ENCODE data around the gene RRP1B. TPM values are rescaled to one million over a fixed set of nuclear protein-coding genes. Genes with fewer than 3 reads are reported as not detected.
"Not testable (repeated sequence)": the region's sequence is repeated elsewhere in the genome, so short reads cannot be mapped to it uniquely, and the experiment has no call there.

The RRP1B gene
- total RNA-seq, 1 experiment from 2014 or later = 37.9 TPM

- no peaks in the 10 kb centered on the region for H3K27me3 ChIP-seq (replicated peaks)
- no peaks in the 10 kb centered on the region for H3K36me3 ChIP-seq
- peak overlapping the region; percentile 1; the same call in 1 of the 2 replicates for H3K27ac ChIP-seq
- DNase-seq (ENCODE audit: low read depth in 1 of 2, low spot score in 2 of 2) = peak; percentile 87 to 94
- H3K4me1 ChIP-seq (replicated peaks) = peaks cover 24% of the 10 kb centered on the region
- no peaks in the 10 kb centered on the region for H3K9me3 ChIP-seq (replicated peaks)
- no peak overlapping the region for H3K4me3 ChIP-seq
These were observed 12.7 kb upstream of the RRP1B start for GRCh38 chr21:43646550-43647260.

- H3K36me3 ChIP-seq = no peaks in the 10 kb centered on the region
- no peak overlapping the region for H3K4me3 ChIP-seq
- peaks cover 24% of the 10 kb centered on the region for H3K4me1 ChIP-seq (replicated peaks)
- H3K27ac ChIP-seq = no peak overlapping the region
- no peaks in the 10 kb centered on the region for H3K27me3 ChIP-seq (replicated peaks)
- DNase-seq (ENCODE audit: low read depth in 1 of 2, low spot score in 2 of 2) = no peak
- H3K9me3 ChIP-seq (replicated peaks) = no peaks in the 10 kb centered on the region
These were observed 11.2 kb upstream of the RRP1B start for GRCh38 chr21:43648171-43648570.

- H3K27ac ChIP-seq; H3K9me3 ChIP-seq (replicated peaks); H3K27me3 ChIP-seq (replicated peaks); DNase-seq (ENCODE audit: low read depth in 1 of 2, low spot score in 2 of 2); H3K36me3 ChIP-seq; H3K4me3 ChIP-seq: not testable (repeated sequence)
- peaks cover 18% of the 10 kb centered on the region for H3K4me1 ChIP-seq (replicated peaks)
These were observed 7.4 kb upstream of the RRP1B start for GRCh38 chr21:43651926-43652325.

- DNase-seq (ENCODE audit: low read depth in 1 of 2, low spot score in 2 of 2) = no peak
- H3K4me1 ChIP-seq (replicated peaks) = peaks cover 18% of the 10 kb centered on the region
- H3K9me3 ChIP-seq (replicated peaks) = no peaks in the 10 kb centered on the region
- no peak overlapping the region for H3K27ac ChIP-seq
- no peak overlapping the region for H3K4me3 ChIP-seq
- no peaks in the 10 kb centered on the region for H3K27me3 ChIP-seq (replicated peaks)
- H3K36me3 ChIP-seq = no peaks in the 10 kb centered on the region
These were observed 6.7 kb upstream of the RRP1B start for GRCh38 chr21:43652616-43653015.

GRCh38 chr21:43653626-43654025 is 5.7 kb upstream of the RRP1B start:
- no peak overlapping the region for H3K4me3 ChIP-seq
- H3K9me3 ChIP-seq (replicated peaks) = no peaks in the 10 kb centered on the region
- no peak for DNase-seq (ENCODE audit: low read depth in 1 of 2, low spot score in 2 of 2)
- H3K36me3 ChIP-seq = no peaks in the 10 kb centered on the region
- no peak overlapping the region; the same call in 1 of the 2 replicates for H3K27ac ChIP-seq
- no peaks in the 10 kb centered on the region for H3K27me3 ChIP-seq (replicated peaks)
- peaks cover 21% of the 10 kb centered on the region for H3K4me1 ChIP-seq (replicated peaks)

- peaks cover 4% of the 10 kb centered on the region for H3K36me3 ChIP-seq
- H3K27ac ChIP-seq = peak overlapping the region; percentile 73
- H3K4me1 ChIP-seq (replicated peaks) = peaks cover 31% of the 10 kb centered on the region
These were observed 4.4 kb upstream of the RRP1B start for GRCh38 chr21:43654806-43655489.

GRCh38 chr21:43657355-43658087 is 1.8 kb upstream of the RRP1B start:
- Histone ChIP-seq H3K27ac (no peak overlapping the region), H3K27me3 (replicated peaks) (no peaks in the 10 kb centered on the region), H3K36me3 (peaks cover 20% of the 10 kb centered on the region), H3K9me3 (replicated peaks) (no peaks in the 10 kb centered on the region), H3K4me1 (replicated peaks) (peaks cover 40% of the 10 kb centered on the region), H3K4me3 (no peak overlapping the region)
- no peak for DNase-seq (ENCODE audit: low read depth in 1 of 2, low spot score in 2 of 2)

More at GRCh38 chr21:43654806-43655489, 4.4 kb upstream of the RRP1B start:
- H3K9me3 ChIP-seq (replicated peaks) = no peaks in the 10 kb centered on the region
- DNase-seq (ENCODE audit: low read depth in 1 of 2, low spot score in 2 of 2) = peak; percentile 61 to 80
- no peak overlapping the region for H3K4me3 ChIP-seq
- no peaks in the 10 kb centered on the region for H3K27me3 ChIP-seq (replicated peaks)

- peaks cover 27% of the 10 kb centered on the region for H3K36me3 ChIP-seq
- H3K9me3 ChIP-seq (replicated peaks) = no peaks in the 10 kb centered on the region
- no peaks in the 10 kb centered on the region for H3K27me3 ChIP-seq (replicated peaks)
- H3K27ac ChIP-seq = no peak overlapping the region; the same call in 1 of the 2 replicates
- no peak overlapping the region for H3K4me3 ChIP-seq
- DNase-seq (ENCODE audit: low read depth in 1 of 2, low spot score in 2 of 2) = no peak
- peaks cover 40% of the 10 kb centered on the region for H3K4me1 ChIP-seq (replicated peaks)
These were observed 1.1 kb upstream of the RRP1B start for GRCh38 chr21:43658088-43658741.

- Histone ChIP-seq H3K4me1 (replicated peaks) (peaks cover 40% of the 10 kb centered on the region), H3K9me3 (replicated peaks) (no peaks in the 10 kb centered on the region), H3K27me3 (replicated peaks) (no peaks in the 10 kb centered on the region), H3K36me3 (peaks cover 32% of the 10 kb centered on the region), H3K27ac (peak overlapping the region; percentile 81), H3K4me3 (peak overlapping the region; percentile 95)
- no peak for DNase-seq (ENCODE audit: low read depth in 1 of 2, low spot score in 2 of 2)
These were observed 608 bp upstream of the RRP1B start for GRCh38 chr21:43658769-43659135.

- no peaks in the 10 kb centered on the region for H3K27me3 ChIP-seq (replicated peaks)
- H3K4me1 ChIP-seq (replicated peaks) = peaks cover 22% of the 10 kb centered on the region
- peaks cover 61% of the 10 kb centered on the region for H3K36me3 ChIP-seq
- no peaks in the 10 kb centered on the region for H3K9me3 ChIP-seq (replicated peaks)
- H3K4me3 ChIP-seq = no peak overlapping the region
- no peak overlapping the region for H3K27ac ChIP-seq
- DNase-seq (ENCODE audit: low read depth in 1 of 2, low spot score in 2 of 2) = no peak
These were observed 2.9 kb downstream of the RRP1B start for GRCh38 chr21:43662286-43662685.

GRCh38 chr21:43663033-43663432 is 3.7 kb downstream of the RRP1B start:
- DNase-seq (ENCODE audit: low read depth in 1 of 2, low spot score in 2 of 2) = no peak
- Histone ChIP-seq H3K4me1 (replicated peaks) (peaks cover 22% of the 10 kb centered on the region), H3K36me3 (peaks cover 61% of the 10 kb centered on the region), H3K9me3 (replicated peaks) (no peaks in the 10 kb centered on the region), H3K4me3 (no peak overlapping the region), H3K27me3 (replicated peaks) (no peaks in the 10 kb centered on the region), H3K27ac (no peak overlapping the region)

GRCh38 chr21:43664358-43664757 is 5.0 kb downstream of the RRP1B start:
- no peaks in the 10 kb centered on the region for H3K27me3 ChIP-seq (replicated peaks)
- peaks cover 61% of the 10 kb centered on the region for H3K36me3 ChIP-seq
- no peak overlapping the region for H3K27ac ChIP-seq

GRCh38 chr21:43665879-43666278 is 6.5 kb downstream of the RRP1B start:
- DNase-seq (ENCODE audit: low read depth in 1 of 2, low spot score in 2 of 2) = no peak
- no peaks in the 10 kb centered on the region for H3K9me3 ChIP-seq (replicated peaks)
- no peak overlapping the region for H3K4me3 ChIP-seq
- H3K4me1 ChIP-seq (replicated peaks) = peaks cover 4% of the 10 kb centered on the region; the same call in 1 of the 2 replicates
- H3K36me3 ChIP-seq = peaks cover 68% of the 10 kb centered on the region
- H3K27me3 ChIP-seq (replicated peaks) = no peaks in the 10 kb centered on the region
- H3K27ac ChIP-seq = no peak overlapping the region

More at GRCh38 chr21:43664358-43664757, 5.0 kb downstream of the RRP1B start:
- no peaks in the 10 kb centered on the region for H3K9me3 ChIP-seq (replicated peaks)
- H3K4me1 ChIP-seq (replicated peaks) = peaks cover 12% of the 10 kb centered on the region
- no peak for DNase-seq (ENCODE audit: low read depth in 1 of 2, low spot score in 2 of 2)
- H3K4me3 ChIP-seq = no peak overlapping the region

Measured in SJSA1 (cell line).